Liver (tissue), 9 donors: Measurements from ENCODE around the gene FNBP1. TPM values are rescaled to one million over a fixed set of nuclear protein-coding genes. Genes with fewer than 3 reads are reported as not detected.
"Not testable (repeated sequence)": the region's sequence is repeated elsewhere in the genome, so short reads cannot be mapped to it uniquely, and the experiment has no call there.

Experiments used
- DNase-seq: peaks from one replicate; pipeline ENCODE4 v3.0.0-alpha.2; 2017; ENCODE audit warnings: low spot score
- H3K27ac ChIP-seq, 2 donors: one replicate each; pipeline ENCODE4 v1.7.0; 2013; ENCODE audit warnings: inconsistent platforms in 2 of 2, low read length in 2 of 2, control low read depth in 1 of 2, low read depth in 1 of 2, mild to moderate bottlenecking in 1 of 2
- H3K27me3 ChIP-seq, 4 donors: one replicate each; pipeline versions ENCODE4 v1.6.1 to v1.7.0; 2013; ENCODE audit warnings: low read length in 3 of 4, inconsistent platforms in 1 of 4, mild to moderate bottlenecking in 1 of 4, moderate library complexity in 1 of 4; ENCODE audit not compliant: control insufficient read depth in 4 of 4, insufficient read depth in 4 of 4
- H3K36me3 ChIP-seq, 4 donors: one replicate each; pipeline versions ENCODE4 v1.6.1 to v1.7.0; 2013; ENCODE audit warnings: low read length in 3 of 4, mild to moderate bottlenecking in 3 of 4, low read depth in 1 of 4, moderate library complexity in 1 of 4; ENCODE audit not compliant: control insufficient read depth in 4 of 4, insufficient read depth in 3 of 4
- H3K4me1 ChIP-seq, 4 donors: one replicate each; pipeline versions ENCODE4 v1.6.1 to v1.7.0; 2013; ENCODE audit warnings: low read length in 3 of 4, mild to moderate bottlenecking in 3 of 4, moderate library complexity in 1 of 4; ENCODE audit not compliant: control insufficient read depth in 4 of 4, insufficient read depth in 4 of 4
- H3K4me3 ChIP-seq, 3 donors: one replicate each; pipeline versions ENCODE4 v1.6.1 to v1.7.0; 2013; ENCODE audit warnings: low read length in 3 of 3, control low read depth in 1 of 3, low read depth in 1 of 3, mild to moderate bottlenecking in 1 of 3
- H3K9ac ChIP-seq, 2 donors: one replicate each; pipeline ENCODE4 v1.7.0; 2013; ENCODE audit warnings: low read length in 2 of 2, mild to moderate bottlenecking in 2 of 2, moderate library complexity in 2 of 2, control low read depth in 1 of 2, low read depth in 1 of 2
- H3K9me3 ChIP-seq, 4 donors: one replicate each; pipeline versions ENCODE4 v1.6.1 to v1.7.0; 2013; ENCODE audit warnings: low read length in 3 of 4; ENCODE audit not compliant: control insufficient read depth in 4 of 4
- EGR1 ChIP-seq, 2 donors: IDR thresholded peaks; 2 replicates each; pipeline ENCODE4 v1.6.1; 2016 to 2018; ENCODE audit warnings: antibody characterized with exemption in 2 of 2, low read depth in 2 of 2
- FOXA2 ChIP-seq: IDR thresholded peaks from 2 replicates; pipeline ENCODE4 v1.6.1; 2016; ENCODE audit warnings: antibody characterized with exemption
- GABPA ChIP-seq, 2 donors: IDR thresholded peaks in 1 of 2; conservative IDR thresholded peaks in 1 of 2; 2 replicates each; pipeline ENCODE4 v1.6.1; 2016; ENCODE audit warnings: antibody characterized with exemption in 2 of 2, mild to moderate bottlenecking in 1 of 2, moderate library complexity in 1 of 2
- HNF4A ChIP-seq, 2 donors: conservative IDR thresholded peaks; 2 replicates each; pipeline ENCODE4 v1.6.1; 2016; ENCODE audit warnings: antibody characterized with exemption in 2 of 2, mild to moderate bottlenecking in 2 of 2
- RAD21 ChIP-seq, 2 donors: IDR thresholded peaks; 2 replicates each; pipeline ENCODE4 v1.6.1; 2016; ENCODE audit warnings: antibody characterized with exemption in 2 of 2, mild to moderate bottlenecking in 2 of 2
- TAF1 ChIP-seq: conservative IDR thresholded peaks from 2 replicates; pipeline ENCODE4 v1.6.1; 2016; ENCODE audit warnings: antibody characterized with exemption, mild to moderate bottlenecking
- WGBS: extraction: QIAGEN DNeasy Blood & Tissue Kit; methylation state at CpG from one replicate; pipeline ENCODE4 v1.1.7; 2013; 5-methylcytosine and 5-hydroxymethylcytosine counted together
- polyA plus RNA-seq, 2 donors: library from polyadenylated mRNA; stranded (reverse) in 1 of 2; unstranded in 1 of 2; fragments of 200-250 nt in 1 of 2; fragments of >200 nt in 1 of 2; fragmentation: Nextera tagmentation in 1 of 2; extraction: Ambion mirVana in 1 of 2; gene quantifications; one replicate each; pipeline versions ENCODE4 v1.2.1 to v1.2.3, GENCODE V29; 2013 to 2015
- total RNA-seq, 2 donors: library from RNA; depleted of rRNA; stranded (reverse); fragments of >200 nt; gene quantifications; one replicate each; pipeline ENCODE4 v1.2.3, GENCODE V29; 2014
- TF ChIP-seq, protein P1 (sequence below): IDR thresholded peaks from 2 replicates; pipeline ENCODE4 v1.6.1; 2016; ENCODE audit warnings: antibody characterized with exemption
- TF ChIP-seq, protein P2 (sequence below): IDR thresholded peaks from 2 replicates; pipeline ENCODE4 v1.6.1; 2016; ENCODE audit warnings: antibody characterized with exemption, mild to moderate bottlenecking
- donor health status: healthy.
- donor health status: healthy.
- donor health status: healthy.
- donor health status: healthy.
- donor health status: healthy.

Gene FNBP1
- total and polyA plus RNA-seq, 4 donors, result 6.6 to 15.6 (median 12.3) TPM

DNA sequence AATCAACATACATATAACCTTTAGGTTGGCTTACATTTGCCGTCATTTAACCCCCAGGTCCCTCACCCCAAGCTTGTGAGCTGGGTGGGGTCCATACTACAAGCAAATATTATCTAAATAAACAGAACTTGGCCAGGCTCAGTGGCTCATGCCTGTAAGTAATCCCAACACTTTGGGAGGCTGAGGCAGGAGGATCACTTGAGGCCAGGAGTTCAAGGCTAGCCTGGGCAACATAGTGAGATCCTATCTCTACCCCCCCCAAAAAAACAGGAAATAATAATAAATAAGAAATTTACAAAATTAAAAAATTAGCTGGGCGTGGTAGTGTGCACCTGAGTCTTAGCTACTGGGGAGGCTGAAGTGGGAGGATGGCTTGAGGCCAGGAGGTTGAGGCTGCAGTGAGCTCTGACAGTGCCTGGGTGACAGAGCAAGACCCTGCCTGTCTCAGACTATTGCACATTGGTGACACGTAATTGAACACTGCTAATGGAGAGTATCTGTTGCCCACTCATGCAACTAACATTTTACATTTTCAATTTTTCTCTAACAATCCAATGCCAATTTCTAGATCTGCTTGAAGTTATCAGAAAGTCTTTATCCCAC is 18.9 kb downstream of the FNBP1 start:
- H3K4me1 ChIP-seq, result peaks cover 6 to 33% (median 19%) of the 10 kb centered on the region in 4 donors
- WGBS, result 66% methylated on average over 3 of the region's 3 CpGs
- H3K27ac ChIP-seq, result peak overlapping the region; percentile 49 to 70

DNA sequence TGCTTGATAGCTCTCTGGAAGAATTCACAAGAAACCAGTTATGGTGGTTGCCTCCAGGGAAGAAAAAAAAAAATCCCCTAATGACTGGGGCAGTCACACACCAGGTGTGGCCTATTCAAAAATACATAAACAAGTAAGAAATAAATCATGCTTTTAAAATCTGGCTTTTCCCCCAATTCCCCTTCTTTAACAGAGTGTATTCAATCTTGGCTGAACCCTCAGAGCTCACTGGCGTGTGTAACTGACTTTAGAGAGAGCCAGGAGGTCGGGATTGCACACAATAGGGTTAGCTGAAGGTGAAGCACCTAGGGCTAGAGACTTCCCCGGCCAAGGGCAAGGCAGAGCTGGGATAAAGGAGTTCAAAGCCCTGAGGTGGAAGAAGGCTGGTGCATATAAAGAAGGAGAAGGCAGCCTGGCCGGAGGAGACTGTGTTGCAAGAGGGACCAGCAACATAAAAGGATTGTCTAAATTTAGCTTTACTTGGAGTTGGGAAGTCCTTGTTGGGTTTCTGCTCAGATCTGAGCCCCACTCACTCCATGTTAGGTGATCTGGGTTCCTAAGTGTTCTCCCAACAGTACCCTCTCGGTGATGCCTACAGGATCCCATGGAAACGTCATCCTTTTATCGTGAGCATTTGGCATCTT is 19.7 kb downstream of the FNBP1 start:
- H3K9me3 ChIP-seq, result no peaks in the 10 kb centered on the region
- DNase-seq, result no peak
- peaks cover 5 to 25% (median 13%) of the 10 kb centered on the region in 4 donors for H3K4me1 ChIP-seq
- no peak overlapping the region for H3K4me3 ChIP-seq
- H3K36me3 ChIP-seq, result no peaks in the 10 kb centered on the region
- H3K27me3 ChIP-seq, result no peaks in the 10 kb centered on the region
- 66% methylated on average over 7 of the region's 7 CpGs for WGBS
- H3K9ac ChIP-seq, result no peak overlapping the region
- H3K27ac ChIP-seq, result no peak overlapping the region
- TF ChIP-seq HNF4A (conservative IDR thresholded peaks at IDR 0.05) (peak in 1 of 2 donors; percentile 13), FOXA2 (no peak)

More for the DNA sequence above, 18.9 kb downstream of the FNBP1 start:
- Histone ChIP-seq H3K27me3 (no peaks in the 10 kb centered on the region), H3K9me3 (no peaks in the 10 kb centered on the region), H3K9ac (no peak overlapping the region), H3K36me3 (no peaks in the 10 kb centered on the region), H3K4me3 (peak overlapping the region in 1 of 3 donors; percentile 13)
- DNase-seq, result no peak
- TF ChIP-seq, protein P1, sequence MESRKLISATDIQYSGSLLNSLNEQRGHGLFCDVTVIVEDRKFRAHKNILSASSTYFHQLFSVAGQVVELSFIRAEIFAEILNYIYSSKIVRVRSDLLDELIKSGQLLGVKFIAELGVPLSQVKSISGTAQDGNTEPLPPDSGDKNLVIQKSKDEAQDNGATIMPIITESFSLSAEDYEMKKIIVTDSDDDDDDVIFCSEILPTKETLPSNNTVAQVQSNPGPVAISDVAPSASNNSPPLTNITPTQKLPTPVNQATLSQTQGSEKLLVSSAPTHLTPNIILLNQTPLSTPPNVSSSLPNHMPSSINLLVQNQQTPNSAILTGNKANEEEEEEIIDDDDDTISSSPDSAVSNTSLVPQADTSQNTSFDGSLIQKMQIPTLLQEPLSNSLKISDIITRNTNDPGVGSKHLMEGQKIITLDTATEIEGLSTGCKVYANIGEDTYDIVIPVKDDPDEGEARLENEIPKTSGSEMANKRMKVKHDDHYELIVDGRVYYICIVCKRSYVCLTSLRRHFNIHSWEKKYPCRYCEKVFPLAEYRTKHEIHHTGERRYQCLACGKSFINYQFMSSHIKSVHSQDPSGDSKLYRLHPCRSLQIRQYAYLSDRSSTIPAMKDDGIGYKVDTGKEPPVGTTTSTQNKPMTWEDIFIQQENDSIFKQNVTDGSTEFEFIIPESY, result no peak
- TF ChIP-seq, protein P2, sequence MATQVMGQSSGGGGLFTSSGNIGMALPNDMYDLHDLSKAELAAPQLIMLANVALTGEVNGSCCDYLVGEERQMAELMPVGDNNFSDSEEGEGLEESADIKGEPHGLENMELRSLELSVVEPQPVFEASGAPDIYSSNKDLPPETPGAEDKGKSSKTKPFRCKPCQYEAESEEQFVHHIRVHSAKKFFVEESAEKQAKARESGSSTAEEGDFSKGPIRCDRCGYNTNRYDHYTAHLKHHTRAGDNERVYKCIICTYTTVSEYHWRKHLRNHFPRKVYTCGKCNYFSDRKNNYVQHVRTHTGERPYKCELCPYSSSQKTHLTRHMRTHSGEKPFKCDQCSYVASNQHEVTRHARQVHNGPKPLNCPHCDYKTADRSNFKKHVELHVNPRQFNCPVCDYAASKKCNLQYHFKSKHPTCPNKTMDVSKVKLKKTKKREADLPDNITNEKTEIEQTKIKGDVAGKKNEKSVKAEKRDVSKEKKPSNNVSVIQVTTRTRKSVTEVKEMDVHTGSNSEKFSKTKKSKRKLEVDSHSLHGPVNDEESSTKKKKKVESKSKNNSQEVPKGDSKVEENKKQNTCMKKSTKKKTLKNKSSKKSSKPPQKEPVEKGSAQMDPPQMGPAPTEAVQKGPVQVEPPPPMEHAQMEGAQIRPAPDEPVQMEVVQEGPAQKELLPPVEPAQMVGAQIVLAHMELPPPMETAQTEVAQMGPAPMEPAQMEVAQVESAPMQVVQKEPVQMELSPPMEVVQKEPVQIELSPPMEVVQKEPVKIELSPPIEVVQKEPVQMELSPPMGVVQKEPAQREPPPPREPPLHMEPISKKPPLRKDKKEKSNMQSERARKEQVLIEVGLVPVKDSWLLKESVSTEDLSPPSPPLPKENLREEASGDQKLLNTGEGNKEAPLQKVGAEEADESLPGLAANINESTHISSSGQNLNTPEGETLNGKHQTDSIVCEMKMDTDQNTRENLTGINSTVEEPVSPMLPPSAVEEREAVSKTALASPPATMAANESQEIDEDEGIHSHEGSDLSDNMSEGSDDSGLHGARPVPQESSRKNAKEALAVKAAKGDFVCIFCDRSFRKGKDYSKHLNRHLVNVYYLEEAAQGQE, result no peak
- TF ChIP-seq RAD21 (IDR thresholded peaks at IDR 0.05) (no peak), TAF1 (no peak), GABPA (IDR thresholded peaks at IDR 0.05 in 1 of 2, conservative IDR thresholded peaks at IDR 0.05 in 1 of 2) (no peak)

DNA sequence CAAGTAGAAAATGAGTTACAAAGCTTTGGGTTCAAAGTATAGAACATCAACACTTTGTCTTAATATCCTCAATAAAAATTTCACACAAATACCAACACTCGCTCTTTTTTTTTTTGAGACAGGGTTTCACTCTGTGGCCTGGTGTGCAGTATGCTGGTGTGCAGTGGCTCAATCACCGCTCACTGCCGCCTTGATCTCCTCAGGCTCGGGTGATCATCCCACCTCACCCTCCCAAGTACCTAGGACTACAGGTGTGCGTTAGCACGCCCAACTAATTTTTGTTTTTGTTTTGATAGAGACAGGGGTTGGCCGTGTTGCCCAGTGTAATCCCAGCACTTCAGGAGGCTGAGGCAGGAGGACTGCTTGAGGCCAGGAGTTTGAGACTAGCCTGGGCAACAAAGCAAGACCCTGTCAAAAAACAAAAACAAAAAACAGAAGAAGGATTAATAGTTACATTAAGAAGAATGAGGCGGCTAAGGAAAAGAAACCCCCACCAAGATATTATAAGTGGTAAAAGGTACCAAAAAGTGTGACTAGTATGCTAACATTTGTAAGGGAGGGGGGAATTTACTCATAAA is 20.3 kb downstream of the FNBP1 start:
- WGBS, result 84% methylated on average over 8 of the region's 8 CpGs
- no peaks in the 10 kb centered on the region for H3K9me3 ChIP-seq
- no peak overlapping the region for H3K4me3 ChIP-seq
- no peak for TF ChIP-seq EGR1 (IDR thresholded peaks at IDR 0.05; ENCODE audit: low read depth in 2 of 2)
- peaks cover 3 to 20% (median 13%) of the 10 kb centered on the region in 4 donors for H3K4me1 ChIP-seq
- H3K36me3 ChIP-seq, result no peaks in the 10 kb centered on the region
- no peak overlapping the region for H3K9ac ChIP-seq
- no peaks in the 10 kb centered on the region for H3K27me3 ChIP-seq
- no peak for DNase-seq
- no peak overlapping the region for H3K27ac ChIP-seq

DNA sequence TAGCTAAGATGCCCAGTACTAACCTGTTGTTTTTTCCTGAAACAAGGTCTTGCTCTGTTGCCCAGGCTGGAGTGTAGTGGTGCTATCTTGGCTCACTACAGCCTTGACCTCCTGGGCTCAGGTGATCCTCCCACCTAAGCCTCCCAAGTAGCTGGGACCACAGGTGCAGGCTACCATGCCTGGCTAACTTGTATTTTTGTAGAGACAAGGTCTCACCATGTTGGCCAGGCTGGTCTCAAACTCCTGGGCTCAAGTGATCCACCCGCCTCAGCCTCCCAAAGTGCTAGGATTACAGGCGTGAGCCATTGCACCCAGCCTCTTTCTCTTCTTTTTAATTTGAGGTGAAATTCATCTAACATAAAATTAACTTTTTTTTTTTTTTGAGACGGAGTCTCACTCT is 21.1 kb downstream of the FNBP1 start:
- peaks cover 3 to 20% (median 13%) of the 10 kb centered on the region in 4 donors for H3K4me1 ChIP-seq
- not testable (repeated sequence) for H3K4me3 ChIP-seq, H3K27ac ChIP-seq, H3K9me3 ChIP-seq, DNase-seq, H3K27me3 ChIP-seq, H3K36me3 ChIP-seq, H3K9ac ChIP-seq
- 96% methylated on average over 3 of the region's 3 CpGs for WGBS
